ENCODE measurements around the gene RBM18.

Gene RBM18

DNA sequence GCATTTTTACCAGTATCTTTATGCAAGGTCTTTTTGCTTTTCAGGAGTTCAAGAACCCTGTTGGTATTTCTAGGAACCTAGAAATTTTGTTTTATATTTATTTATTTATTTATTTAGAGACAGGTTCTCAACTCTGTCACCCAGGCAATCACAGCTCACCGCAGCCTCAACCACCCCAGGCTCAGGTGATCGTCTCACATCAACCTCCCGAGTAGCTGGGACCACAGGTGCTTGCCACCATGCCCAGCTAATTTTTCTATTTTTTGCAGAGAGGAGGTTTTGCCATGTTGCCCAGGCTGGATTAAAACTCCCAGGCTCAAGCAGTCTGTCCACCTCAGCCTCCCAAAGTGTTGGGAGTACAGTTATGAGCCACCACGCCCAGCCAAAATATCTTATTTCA lies 68.8 kb downstream of the RBM18 start:
- TF ChIP-seq, protein P1, sequence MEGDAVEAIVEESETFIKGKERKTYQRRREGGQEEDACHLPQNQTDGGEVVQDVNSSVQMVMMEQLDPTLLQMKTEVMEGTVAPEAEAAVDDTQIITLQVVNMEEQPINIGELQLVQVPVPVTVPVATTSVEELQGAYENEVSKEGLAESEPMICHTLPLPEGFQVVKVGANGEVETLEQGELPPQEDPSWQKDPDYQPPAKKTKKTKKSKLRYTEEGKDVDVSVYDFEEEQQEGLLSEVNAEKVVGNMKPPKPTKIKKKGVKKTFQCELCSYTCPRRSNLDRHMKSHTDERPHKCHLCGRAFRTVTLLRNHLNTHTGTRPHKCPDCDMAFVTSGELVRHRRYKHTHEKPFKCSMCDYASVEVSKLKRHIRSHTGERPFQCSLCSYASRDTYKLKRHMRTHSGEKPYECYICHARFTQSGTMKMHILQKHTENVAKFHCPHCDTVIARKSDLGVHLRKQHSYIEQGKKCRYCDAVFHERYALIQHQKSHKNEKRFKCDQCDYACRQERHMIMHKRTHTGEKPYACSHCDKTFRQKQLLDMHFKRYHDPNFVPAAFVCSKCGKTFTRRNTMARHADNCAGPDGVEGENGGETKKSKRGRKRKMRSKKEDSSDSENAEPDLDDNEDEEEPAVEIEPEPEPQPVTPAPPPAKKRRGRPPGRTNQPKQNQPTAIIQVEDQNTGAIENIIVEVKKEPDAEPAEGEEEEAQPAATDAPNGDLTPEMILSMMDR (IDR thresholded peaks at IDR 0.05; ENCODE audit: insufficient read depth, low read length, missing control alignments), result no peak
- POLR2A ChIA-PET, result no interaction called here
- DNase-seq (ENCODE audit: low read depth, low spot score), result no peak
- H3K4me3 ChIP-seq (ENCODE audit: low read depth, low read length), result no peak overlapping the region
- CTCF ChIA-PET, result no interaction called here

DNA sequence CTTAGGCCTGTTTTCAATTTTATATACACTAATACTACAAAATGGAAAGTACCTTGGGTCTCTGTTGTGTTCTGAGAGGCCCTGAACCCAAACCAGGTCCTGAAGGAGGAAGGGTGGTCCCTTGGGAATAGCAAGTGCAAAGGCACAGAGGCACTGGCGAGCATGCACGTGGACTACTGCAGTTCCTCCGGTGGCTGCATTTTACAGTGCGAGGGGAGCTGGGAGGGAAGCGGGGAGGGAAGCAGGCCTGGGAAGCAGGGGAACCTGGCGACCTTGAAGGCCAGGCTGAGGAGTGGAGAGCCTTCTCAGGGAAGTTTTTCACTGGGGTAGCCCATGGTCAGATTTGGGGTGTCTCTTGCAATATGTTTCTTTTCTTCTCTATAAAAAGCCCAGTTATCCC lies 71.0 kb downstream of the RBM18 start:
- ChIA-PET POLR2A (no interaction called here), CTCF (no interaction called here)
- DNase-seq (ENCODE audit: low read depth, low spot score), result no peak
- TF ChIP-seq, protein P1 (IDR thresholded peaks at IDR 0.05; ENCODE audit: insufficient read depth, low read length, missing control alignments), result no peak
- no peak overlapping the region for H3K4me3 ChIP-seq (ENCODE audit: low read depth, low read length)

DNA sequence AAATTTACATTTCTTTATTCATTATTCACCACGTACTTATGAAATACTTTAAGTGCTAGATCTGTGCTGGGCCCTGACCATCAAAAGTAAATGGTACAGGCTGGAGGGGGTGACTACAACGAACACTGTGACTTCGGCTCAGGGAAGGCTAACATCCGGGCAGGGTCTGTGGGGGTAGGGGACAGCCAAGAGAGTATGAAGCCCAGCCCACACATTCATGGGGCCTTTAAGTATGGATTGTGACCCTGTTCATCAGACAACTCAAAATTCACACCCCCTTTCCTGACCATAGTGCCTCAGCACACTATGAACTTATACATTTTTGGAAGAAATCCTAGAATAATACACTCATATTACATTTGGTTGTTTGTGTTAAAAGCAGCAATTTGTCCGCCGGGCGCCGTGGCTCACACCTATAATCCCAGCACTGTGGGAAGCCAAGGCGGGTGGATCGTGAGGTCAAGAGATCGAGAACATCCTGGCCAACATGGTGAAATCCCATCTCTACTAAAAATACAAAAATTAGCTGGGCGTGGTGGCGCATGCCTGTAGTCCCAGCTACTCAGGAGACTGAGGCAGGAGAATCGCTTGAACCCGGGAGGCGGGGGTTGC lies 71.6 kb downstream of the RBM18 start:
- CTCF ChIA-PET, result interaction anchor here (0.8 kb wide), 2 partner anchors 11 to 69 kb away, joined by 3 read pairs; no protein-coding TSS in a partner anchor
- no peak for DNase-seq (ENCODE audit: low read depth, low spot score)
- TF ChIP-seq, protein P1 (IDR thresholded peaks at IDR 0.05; ENCODE audit: insufficient read depth, low read length, missing control alignments), result no peak
- H3K4me3 ChIP-seq (ENCODE audit: low read depth, low read length), result no peak overlapping the region
- POLR2A ChIA-PET, result no interaction called here

DNA sequence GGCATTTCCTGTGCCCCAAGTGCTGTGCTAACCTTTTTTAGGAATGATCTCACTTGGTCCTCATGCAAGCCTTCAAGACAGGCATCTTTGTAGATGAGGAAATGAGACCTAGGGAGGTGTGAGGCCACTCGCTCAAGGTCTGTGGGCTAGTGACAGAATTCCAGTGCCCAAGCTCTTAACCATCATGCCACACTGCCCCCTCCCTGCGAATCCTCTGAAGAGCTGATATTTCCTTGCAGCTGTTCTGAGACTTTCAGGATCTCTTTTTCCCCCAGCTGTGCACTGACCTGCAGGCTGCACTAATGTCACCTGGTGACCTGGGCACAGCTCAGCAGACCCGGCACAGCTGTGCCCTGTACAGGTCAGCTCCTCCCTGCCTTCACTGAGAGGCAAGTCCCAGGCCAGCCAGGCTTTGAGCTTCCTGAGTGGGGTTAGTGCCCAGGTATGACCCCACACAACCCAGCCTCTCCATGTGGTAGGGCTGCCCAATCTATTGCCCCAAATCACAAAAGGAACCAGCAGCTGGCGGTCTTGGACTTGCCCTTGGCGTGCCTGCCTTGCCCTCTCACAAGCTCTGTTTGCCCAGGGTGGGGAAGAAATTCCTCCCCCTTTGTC lies 72.3 kb downstream of the RBM18 start:
- TF ChIP-seq, protein P1 (IDR thresholded peaks at IDR 0.05; ENCODE audit: insufficient read depth, low read length, missing control alignments), result no peak
- no peak for DNase-seq (ENCODE audit: low read depth, low spot score)
- POLR2A ChIA-PET, result no interaction called here
- no peak overlapping the region for H3K4me3 ChIP-seq (ENCODE audit: low read depth, low read length)
- CTCF ChIA-PET, result interaction anchor here (0.8 kb wide), 2 partner anchors 12 to 69 kb away, joined by 3 read pairs; no protein-coding TSS in a partner anchor

DNA sequence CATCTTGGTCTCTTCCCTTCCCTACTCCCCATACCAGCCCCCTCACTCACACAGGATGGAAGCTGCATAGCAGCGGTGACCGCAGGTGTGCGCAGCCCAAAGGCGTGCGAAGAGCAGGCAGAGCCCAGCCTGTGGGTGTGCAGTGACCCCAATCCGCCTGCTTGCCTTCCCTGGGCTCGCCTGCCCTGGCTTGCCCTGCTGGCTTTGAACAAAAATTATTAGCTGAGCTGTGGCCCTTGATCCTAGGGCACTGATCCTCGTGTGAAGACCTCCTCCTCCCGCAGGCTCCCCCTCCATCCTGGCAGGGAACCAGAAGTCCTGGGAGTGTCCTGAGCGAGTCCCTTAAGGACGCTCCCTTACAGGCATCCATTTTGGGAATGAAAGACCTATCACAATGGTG lies 73.1 kb downstream of the RBM18 start:
- ChIA-PET POLR2A (no interaction called here), CTCF (no interaction called here)
- DNase-seq (ENCODE audit: low read depth, low spot score), result no peak
- TF ChIP-seq, protein P1 (IDR thresholded peaks at IDR 0.05; ENCODE audit: insufficient read depth, low read length, missing control alignments), result no peak
- H3K4me3 ChIP-seq (ENCODE audit: low read depth, low read length), result no peak overlapping the region

DNA sequence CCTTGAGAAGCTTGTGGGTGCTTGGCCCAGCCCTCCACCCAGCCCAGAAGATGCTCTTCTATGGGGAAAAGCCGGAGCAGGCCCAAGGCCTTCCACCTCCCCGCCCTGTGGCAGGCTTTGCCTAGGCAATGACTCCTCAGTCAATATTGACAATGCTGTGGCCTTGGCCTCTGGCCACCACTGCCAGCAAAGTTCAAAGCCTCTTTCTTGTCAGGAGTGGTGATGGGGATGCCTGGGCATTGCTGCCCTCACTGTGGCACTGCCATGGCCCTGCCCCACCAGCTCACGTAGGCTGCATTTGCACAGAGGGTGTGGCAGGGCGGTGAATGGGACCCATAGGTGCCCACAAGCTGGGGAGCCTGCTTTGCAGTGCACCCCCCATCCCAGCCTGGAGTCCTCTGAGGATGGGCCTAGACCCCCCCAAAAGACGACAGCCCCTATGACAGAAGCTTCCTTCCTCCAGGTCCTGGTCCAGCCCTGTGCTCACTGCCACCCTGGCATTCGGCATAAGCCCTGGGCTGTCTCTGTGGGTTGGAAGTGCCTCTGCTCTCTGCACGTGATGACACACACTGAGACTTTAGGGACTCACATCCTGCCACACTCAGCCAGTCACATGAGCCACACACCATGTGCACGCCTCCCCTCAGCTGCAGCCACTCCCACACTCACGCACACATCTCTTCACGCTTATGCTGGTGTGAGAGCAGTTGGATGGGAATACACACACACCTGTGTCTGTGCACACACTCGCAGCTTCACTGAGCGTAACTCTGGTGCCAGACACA lies 73.9 kb downstream of the RBM18 start:
- no peak overlapping the region for H3K4me3 ChIP-seq (ENCODE audit: low read depth, low read length)
- no peak for DNase-seq (ENCODE audit: low read depth, low spot score)
- ChIA-PET CTCF (no interaction called here), POLR2A (no interaction called here)
- TF ChIP-seq, protein P1 (IDR thresholded peaks at IDR 0.05; ENCODE audit: insufficient read depth, low read length, missing control alignments), result no peak

All from AG04449 (cell line).